NCI-H1694 treated with DMSO at 0.1 percent for 48 hours (cell line): ENCODE data around the gene SPATA12.
"Not testable (repeated sequence)": the region's sequence is repeated elsewhere in the genome, so short reads cannot be mapped to it uniquely, and the experiment has no call there.

Source experiments
- DNase-seq: peaks from one replicate; lab custom pipeline; 2025; lab: John Stamatoyannopoulos, UW

Gene SPATA12

DNA sequence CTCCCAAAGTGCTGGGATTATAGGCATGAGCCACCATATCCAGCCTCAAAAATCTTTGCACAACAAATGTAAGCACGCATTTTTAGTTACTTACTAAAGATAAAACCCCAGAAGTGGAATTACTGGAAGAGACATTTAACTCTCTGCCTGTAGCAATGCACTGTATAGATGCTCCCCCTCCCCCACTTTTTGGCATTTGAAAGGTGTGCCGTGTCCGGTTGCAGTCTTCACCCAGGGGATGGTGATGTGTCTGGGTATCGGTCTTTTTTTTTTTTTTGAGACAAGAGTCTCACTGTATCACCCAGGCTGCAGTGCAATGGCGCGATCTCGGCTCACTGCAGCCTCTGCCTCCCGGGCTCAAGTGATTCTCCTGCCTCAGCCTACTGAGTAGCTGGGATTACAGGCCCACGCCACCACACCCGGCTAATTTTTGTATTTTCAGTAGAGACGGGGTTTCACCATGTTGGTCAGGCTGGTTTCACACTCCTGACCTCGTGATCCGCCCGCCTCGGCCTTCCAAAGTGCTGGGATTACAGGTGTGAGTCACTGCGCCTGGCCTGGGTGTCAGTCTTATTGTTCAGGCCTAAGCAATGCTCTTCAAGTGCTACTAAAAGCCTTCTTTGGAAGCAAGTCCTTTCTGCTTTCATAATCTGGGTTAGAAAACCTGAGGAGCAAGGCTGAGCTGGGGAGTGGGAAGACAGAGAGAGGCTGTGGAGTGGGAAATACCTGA is 23.0 kb downstream of the SPATA12 start:
- not testable (repeated sequence) for DNase-seq

- DNase-seq = no peak
Observed at GRCh38 chr3:57085211-57085610, 24.7 kb downstream of the SPATA12 start.

DNA sequence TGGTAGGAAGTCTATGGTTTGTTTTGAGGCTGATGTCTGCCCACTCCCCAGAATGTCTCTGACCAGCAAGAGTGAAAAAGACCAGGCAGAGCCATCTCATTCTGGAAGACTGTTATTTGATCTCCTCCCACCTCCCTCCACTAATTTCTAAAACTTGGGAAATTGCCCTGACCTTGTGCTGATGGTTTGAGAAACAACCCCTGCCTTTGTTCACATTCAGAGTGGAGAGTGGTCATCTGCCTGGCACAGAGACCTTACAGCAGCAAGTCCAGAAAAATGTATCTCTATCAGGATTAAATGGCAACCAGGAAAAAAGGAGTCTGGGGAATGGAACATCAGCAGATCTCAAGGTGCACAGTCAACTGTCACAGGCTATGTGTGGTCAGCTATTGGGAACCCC is 25.7 kb downstream of the SPATA12 start:
- DNase-seq = no peak

- DNase-seq = no peak
Observed at GRCh38 chr3:57087361-57088092, 27.1 kb downstream of the SPATA12 start.

DNA sequence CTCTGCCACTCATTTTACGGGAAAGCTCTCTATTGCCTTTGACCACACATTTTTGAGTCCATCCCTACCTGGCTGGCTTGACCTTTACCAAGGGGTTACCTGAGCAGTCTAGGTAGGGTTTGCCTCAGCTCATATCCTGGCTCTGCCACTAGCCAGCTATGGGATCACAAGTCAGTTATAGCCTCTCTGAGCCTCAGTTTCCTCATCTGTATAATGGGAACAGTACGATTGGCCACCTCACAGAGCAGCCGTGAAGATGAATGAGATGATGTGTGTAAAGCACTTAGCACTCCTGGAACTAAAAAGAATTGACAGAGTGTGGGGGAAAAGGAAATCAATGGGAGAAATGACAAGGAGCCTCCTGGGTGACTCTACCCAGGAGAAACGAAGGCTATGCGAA is 28.0 kb downstream of the SPATA12 start:
- no peak for DNase-seq

DNA sequence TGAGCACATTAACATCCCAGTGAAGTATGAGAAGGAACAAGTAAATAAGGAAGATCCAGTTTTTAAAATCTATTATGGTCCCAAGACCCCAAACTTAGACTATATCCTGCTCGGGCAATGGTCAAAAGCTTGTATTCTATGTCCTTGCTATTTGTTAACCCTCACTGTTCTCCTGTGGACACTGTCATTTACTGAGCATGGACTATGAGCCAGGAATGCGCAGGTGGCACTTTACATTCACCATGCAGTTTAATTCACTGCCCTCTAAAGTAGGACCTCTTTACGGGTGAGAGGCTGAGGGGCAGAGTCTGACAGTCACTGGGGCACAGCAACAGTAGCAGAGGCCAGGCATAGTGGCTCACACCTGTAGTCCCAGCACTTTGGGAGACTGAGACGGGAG is 28.6 kb downstream of the SPATA12 start:
- no peak for DNase-seq

GRCh38 chr3:57091521-57092273 is 31.2 kb downstream of the SPATA12 start:
- DNase-seq = no peak

DNA sequence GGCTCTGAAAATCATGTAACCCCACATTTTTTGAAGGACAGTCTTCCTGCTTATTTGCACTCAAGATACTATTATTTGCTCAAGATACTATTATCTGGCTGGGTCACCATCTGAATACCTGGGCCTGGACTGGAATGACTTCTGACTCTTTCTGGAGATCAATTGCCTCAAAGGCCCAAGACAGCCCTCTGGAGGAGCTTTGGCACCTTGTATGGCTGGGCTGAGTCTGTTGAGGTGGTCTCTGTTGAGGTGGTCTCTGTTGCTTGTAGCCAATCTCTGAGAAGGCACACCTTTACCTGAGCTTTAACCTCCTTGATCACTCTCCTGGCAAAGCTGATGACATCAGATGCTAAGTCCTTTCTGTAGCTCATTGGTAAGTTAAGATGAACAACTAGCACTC is 33.0 kb downstream of the SPATA12 start:
- no peak for DNase-seq

GRCh38 chr3:57093971-57094535 is 33.6 kb downstream of the SPATA12 start:
- DNase-seq = no peak

GRCh38 chr3:57094575-57094974 is 34.1 kb downstream of the SPATA12 start:
- DNase-seq = no peak

DNA sequence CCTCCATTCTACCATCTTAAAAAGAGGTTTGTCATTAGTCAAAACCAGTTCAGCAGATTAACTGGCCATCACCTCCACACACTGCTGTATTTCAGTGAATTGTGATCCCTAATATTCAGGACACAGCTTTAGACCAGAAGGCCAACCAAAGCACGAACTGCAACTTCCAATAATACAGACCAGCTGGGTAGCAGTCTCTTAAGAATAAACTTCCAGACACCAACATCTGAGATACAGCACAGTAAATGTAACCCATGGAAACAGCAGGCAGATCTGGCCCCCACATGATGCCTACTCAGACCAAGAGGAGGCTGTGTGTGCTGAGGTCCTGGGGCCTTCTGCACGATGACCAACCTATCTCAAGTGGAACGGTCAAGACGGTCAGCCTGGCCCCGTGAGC is 34.9 kb downstream of the SPATA12 start:
- no peak for DNase-seq

DNA sequence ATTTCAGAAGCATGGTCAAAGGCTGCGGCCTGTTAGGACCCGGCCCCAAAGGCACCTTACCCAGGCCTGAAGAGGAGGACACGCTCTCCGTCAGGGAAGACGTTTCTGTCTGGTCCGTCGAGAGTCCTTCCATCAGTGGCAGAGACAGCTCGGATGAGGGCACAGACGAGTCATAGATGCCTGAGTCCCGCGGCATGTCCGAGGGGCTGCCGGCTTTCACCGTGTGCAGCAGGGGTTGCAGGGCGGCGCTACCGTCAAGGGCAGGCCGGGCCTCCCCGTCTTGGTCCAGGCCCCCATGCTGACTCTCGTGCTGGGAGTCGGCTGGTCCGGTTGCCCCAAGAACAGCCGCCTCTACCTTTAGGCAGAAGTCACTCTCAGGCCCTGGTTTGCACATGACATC is 37.1 kb downstream of the SPATA12 start:
- no peak for DNase-seq

DNA sequence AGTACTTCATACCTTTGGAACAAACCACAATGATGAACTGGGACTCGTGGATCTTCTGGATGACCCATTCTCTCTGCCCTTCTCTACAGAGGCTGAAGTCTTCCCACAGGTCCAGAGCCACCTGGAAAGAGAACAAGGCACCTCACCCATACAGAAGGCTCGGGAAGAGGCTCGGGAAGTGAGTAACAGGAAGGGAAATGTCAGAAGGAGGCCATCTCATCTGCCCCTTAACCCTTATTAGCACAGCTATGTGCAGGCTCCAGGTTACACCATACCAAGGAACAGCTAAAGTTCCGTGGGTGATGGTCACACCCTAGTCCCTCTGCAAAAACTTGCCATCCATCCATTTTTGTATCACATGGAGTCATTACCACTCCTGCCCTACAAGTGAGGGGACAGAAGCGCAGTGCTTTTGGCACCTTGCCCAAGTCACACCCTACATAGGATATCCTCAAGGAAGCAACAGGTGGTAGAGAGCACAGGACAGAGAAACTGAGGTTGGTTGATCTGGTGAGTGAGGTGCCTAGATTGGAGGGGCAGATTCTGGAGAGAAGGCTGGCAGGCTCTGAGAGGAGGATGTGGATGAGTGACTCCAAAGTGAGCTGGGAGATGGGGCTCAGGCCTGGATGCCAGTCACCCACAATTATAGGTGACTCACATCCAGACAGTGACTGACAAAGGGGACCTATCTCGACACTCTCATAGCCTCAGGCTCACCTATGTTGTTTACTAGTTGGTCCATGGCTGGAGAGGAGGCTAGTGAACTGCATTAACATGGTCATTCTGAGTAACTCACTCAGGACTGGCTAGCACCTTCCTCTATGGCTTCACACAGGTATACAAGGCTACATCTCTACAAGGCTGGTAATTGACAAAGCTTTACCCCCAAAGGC is 38.2 kb downstream of the SPATA12 start:
- no peak for DNase-seq

DNA sequence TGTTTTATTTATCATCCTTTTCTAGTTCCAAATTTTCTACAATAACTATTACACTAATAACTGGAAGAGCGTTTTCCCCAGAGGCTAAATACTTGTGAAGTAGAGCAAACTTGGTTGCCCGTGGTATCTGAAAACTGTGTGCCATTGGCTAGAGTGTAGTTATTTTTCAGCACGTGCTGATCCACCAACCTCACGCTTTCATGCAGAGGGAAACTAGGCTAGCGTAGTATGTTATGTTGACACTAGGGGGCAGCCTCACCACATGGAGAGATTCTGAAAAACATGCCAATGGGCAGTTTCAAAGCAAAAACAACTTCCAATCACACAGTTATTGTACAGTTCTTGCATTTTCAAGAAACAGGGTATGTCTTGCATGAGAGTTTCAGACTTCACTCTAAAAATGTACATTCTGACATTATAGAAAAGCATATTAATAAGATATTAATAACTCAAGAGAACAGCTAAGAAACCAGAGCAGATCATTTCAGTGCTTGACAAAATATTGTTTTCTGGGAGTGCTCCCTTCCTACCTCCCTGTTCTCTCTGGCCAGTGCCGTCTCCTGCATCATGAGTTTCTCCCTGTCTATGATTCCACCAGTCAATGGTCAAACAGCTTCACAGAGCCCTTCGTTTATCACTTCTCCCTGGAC is 39.7 kb downstream of the SPATA12 start:
- peak; percentile 30 for DNase-seq

- DNase-seq = no peak
Observed at GRCh38 chr3:57105585-57105984, 45.1 kb downstream of the SPATA12 start.

GRCh38 chr3:57108684-57109083 is 48.2 kb downstream of the SPATA12 start:
- DNase-seq = no peak

- DNase-seq = no peak
Observed at GRCh38 chr3:57109437-57110199, 49.2 kb downstream of the SPATA12 start.

DNA sequence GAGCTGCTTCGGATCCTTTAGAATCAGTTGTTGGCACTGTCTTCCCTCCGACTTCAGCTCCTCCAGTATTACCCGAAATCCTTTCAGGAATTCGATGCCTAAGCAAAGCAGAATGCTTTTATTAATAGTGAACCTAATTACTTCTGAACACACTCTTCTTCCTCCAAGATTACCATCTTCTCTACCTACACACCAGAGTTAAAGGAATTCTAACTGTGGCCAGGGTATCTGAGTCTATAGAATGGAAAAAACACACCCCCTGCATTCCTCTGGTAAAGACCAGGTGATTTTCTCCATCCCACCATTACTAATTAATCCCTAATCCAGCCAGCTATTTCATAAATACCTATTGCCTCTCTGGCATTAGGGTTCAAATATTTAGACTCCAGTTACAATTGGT is 49.8 kb downstream of the SPATA12 start:
- DNase-seq = no peak

- no peak for DNase-seq
Observed at GRCh38 chr3:57110798-57111197, 50.3 kb downstream of the SPATA12 start.

- DNase-seq = no peak
Observed at GRCh38 chr3:57112206-57112605, 51.7 kb downstream of the SPATA12 start.
